NCI-H526 (cell line): Measurements from ENCODE around the gene WDFY1.
A peak's percentile ranks its signal among the peaks of the same experiment; 100 is the strongest.
"Not testable (repeated sequence)": the region's sequence is repeated elsewhere in the genome, so short reads cannot be mapped to it uniquely, and the experiment has no call there.

Source experiments
- DNase-seq, 2 experiments: peaks; one replicate each; lab custom pipeline; 2025; lab: John Stamatoyannopoulos, UW

The WDFY1 gene

DNA sequence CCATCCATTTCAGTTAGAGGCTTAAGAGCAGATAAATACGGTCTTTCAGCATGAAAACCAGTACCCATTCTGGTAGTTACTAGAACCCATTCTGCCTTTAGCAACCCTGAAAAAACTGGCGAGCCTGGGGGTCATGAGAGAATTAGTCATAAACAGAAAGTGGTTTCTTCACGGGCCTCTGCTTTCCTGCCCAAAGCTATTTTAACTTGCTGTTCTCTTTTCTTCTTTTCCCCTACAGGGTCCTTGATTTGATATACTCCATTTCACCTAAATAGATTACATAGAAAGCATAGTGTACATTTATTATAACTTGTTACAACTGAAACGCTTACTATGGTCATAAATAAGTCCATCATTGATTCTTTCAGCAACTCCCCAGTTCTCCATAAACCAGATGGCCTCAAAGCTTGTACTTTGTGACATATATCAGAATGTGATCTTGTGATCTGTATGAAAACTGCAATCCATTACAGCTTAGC, 48.3 kb downstream of the WDFY1 start:
- DNase-seq, result no peak

GRCh38 chr2:223894968-223895367, 50.2 kb downstream of the WDFY1 start:
- peak in 1 of 2 experiments; percentile 19 for DNase-seq

DNA sequence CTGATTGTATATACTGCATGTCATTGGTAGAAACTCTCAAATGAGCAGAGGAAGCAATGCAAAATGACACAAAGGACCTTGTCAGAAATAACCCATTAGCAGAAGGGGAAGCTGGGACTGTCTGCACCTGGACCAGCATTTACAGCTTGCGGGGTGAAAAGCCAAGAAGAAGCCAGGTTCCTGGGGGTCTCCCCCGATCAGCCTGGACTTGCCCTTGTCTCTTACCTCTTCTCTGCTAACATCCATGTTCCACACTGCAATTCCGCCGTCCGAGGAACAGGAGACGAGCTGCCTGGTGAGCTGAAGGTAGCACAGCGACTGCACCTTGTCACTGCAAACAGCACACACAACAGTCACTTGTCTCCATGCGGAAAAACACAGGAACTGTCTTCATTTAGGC, 51.1 kb downstream of the WDFY1 start:
- DNase-seq, result no peak

DNA sequence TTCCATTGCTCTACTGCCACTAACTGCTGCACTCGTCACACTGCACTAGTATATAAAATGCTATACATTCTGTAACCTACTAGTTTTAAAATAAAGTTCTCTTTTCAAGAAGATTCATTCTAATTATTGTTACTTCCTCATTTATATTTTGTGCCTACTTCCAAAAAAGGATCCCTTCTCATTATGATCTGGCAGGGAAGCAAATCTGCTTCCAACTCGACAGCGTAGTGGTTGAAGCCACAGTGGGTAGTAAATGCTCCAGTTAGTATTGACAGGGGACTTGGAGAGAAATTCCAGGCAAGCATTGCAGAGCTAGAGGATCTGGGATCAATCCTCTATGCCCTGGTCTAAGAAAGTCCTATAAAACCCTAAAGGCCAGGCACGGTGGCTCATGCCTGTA, 54.4 kb downstream of the WDFY1 start:
- no peak for DNase-seq

- DNase-seq, result no peak
Observed at GRCh38 chr2:223889229-223889628, 55.9 kb downstream of the WDFY1 start.

GRCh38 chr2:223888251-223888650, 56.9 kb downstream of the WDFY1 start:
- no peak for DNase-seq

- no peak for DNase-seq
Observed at GRCh38 chr2:223887127-223887526, 58.0 kb downstream of the WDFY1 start.

- no peak for DNase-seq
Observed at GRCh38 chr2:223886726-223887125, 58.4 kb downstream of the WDFY1 start.

- DNase-seq, result no peak
Observed at GRCh38 chr2:223884399-223884798, 60.7 kb downstream of the WDFY1 start.

GRCh38 chr2:223882715-223883114, 62.4 kb downstream of the WDFY1 start:
- DNase-seq, result no peak

- no peak for DNase-seq
Observed at GRCh38 chr2:223880796-223881195, 64.3 kb downstream of the WDFY1 start.

DNA sequence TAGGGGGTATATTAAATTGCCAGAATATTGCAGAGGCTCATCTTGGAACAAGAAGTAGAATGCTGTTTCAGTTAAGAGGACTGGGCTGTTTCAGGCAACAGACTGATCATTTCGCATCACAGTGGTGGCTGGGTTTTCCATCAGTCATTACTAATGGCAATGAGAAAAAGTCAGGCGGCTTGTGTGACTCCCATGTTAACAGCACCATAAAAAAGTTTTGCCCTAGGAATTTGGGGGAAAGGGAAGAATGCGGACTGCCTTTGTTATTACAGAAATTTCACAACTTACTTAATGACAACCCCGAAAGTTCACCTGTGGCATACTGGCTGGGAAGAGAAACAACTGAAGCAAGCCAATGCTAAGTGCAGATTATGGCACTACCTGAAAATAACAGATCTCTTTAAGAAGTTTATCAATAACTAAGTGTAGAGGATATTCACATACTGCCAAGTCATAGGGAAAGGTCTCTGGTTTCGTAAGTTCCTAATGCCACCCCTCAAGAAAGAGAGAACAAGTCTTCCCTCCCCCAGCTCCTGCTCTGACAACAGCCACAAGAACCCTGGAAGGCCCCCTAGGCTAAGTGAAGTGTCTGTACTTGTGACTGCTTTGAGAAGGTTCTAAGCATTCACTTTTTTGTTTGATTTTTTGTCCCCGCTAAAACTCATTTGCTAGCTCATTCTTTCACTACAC, 67.3 kb downstream of the WDFY1 start:
- DNase-seq, result no peak

GRCh38 chr2:223873672-223874071, 71.5 kb downstream of the WDFY1 start:
- no peak for DNase-seq

DNA sequence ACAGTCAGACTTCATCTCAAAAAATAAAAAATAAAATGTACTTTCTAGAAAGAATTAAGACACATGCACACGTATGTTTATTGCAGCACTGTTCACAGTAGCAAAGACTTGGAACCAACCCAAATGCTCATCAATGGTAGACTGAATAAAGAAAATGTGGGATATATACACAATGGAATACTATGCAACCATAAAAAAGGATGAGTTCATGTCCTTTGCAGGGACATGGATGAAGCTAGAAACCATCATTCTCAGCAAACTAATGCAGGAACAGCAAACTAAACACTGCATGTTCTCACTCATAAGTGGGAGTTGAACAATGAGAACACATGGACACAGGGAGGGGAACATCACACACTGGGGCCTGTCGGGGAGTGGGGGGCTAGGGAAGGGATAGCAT, 72.4 kb downstream of the WDFY1 start:
- not testable (repeated sequence) for DNase-seq

GRCh38 chr2:223871661-223872060, 73.5 kb downstream of the WDFY1 start:
- DNase-seq, result not testable (repeated sequence)

DNA sequence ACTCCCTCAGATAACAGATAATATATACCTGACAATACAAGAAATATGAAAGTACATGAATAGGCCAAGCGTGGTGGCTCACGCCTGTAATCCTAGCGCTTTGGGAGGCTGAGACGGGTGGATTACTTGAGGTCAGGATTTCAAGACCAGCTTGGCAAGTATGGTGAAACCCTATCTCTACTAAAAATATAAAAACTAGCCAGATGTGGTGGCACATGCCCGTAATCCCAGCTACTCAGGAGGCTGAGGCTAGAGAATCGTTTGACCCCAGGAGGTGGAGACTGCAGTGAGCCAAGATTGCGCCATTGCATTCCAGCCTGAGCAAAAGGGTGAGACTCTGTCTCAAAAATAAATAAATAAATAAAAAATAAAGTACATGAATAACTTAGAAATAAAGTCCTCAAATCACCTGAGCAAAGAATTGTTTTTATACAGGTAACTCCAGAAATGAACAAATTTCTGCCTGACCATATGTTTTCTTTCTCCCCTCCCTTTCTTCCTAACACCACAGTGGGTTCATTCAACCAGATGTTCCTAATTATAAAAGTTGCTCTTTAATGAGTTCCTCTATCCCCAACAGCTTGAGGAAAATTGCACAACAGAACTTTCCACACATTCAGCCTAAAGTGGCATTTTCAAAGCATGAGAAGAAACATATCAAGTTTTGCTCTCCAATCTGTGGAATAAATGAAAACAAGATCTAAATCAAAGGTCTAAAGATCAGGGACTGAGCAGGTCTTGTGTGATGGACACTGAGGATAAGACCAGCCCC, 74.1 kb downstream of the WDFY1 start:
- DNase-seq, result no peak

- no peak for DNase-seq
Observed at GRCh38 chr2:223868005-223868404, 77.1 kb downstream of the WDFY1 start.

- DNase-seq, result no peak
Observed at GRCh38 chr2:223865907-223866508, 79.1 kb downstream of the WDFY1 start.

GRCh38 chr2:223865124-223865523, 80.0 kb downstream of the WDFY1 start:
- no peak for DNase-seq

GRCh38 chr2:223863491-223863890, 81.6 kb downstream of the WDFY1 start:
- DNase-seq, result no peak

GRCh38 chr2:223860809-223861738, 84.1 kb downstream of the WDFY1 start:
- DNase-seq, result peak; percentile 50 to 57

GRCh38 chr2:223859070-223859469, 86.1 kb downstream of the WDFY1 start:
- no peak for DNase-seq
